AG04450 (cell line): ENCODE results near the gene MPP3. TPM values are rescaled to one million over a fixed set of nuclear protein-coding genes. Genes with fewer than 3 reads are reported as not detected.
"Not testable (repeated sequence)": the region's sequence is repeated elsewhere in the genome, so short reads cannot be mapped to it uniquely, and the experiment has no call there.

Experiments
- CTCF ChIA-PET: fragments of 300-600, 350-600 bp; formaldehyde crosslinking; extraction: SDS; loops from one replicate; lab custom pipeline; 2022; ENCODE audit warnings: antibody characterized with exemption, inconsistent platforms; lab: Charles Lee
- POLR2A ChIA-PET: fragments of 350-600 bp; formaldehyde crosslinking; extraction: SDS; loops from one replicate; lab custom pipeline; 2021; ENCODE audit warnings: antibody characterized with exemption, inconsistent platforms; lab: Yijun Ruan, JAX
- DNase-seq: peaks from one replicate; pipeline ENCODE4 v3.0.0-alpha.2; 2011; ENCODE audit warnings: low read depth, low spot score
- H3K27ac ChIP-seq: one replicate; pipeline ENCODE4 v1.5.1; 2012; ENCODE audit warnings: low read depth, low read length, control low read depth
- H3K27me3 ChIP-seq: one replicate; pipeline ENCODE4 v1.6.0; 2012; ENCODE audit warnings: low read length; ENCODE audit not compliant: control insufficient read depth, insufficient read depth
- H3K4me3 ChIP-seq: 2 replicates; pipeline ENCODE4 v1.5.1; 2011; ENCODE audit warnings: mild to moderate bottlenecking, low read depth, low read length, control low read depth
- H3K9me3 ChIP-seq: 2 replicates; pipeline ENCODE4 v1.5.1; 2012; ENCODE audit warnings: low read length; ENCODE audit not compliant: control insufficient read depth, insufficient read depth
- polyA plus RNA-seq: library from polyadenylated mRNA; depleted of rRNA; stranded (reverse); fragments of >200 nt; gene quantifications from 2 replicates; pipeline ENCODE4 v1.2.3, GENCODE V29; 2011
- TF ChIP-seq, protein P1 (sequence below): IDR thresholded peaks from 2 replicates; pipeline ENCODE4 v1.5.1; 2011; ENCODE audit warnings: low read depth, low read length, control low read depth, inconsistent platforms

MPP3 gene
- polyA plus RNA-seq, 1 experiment = 4.5 TPM

DNA sequence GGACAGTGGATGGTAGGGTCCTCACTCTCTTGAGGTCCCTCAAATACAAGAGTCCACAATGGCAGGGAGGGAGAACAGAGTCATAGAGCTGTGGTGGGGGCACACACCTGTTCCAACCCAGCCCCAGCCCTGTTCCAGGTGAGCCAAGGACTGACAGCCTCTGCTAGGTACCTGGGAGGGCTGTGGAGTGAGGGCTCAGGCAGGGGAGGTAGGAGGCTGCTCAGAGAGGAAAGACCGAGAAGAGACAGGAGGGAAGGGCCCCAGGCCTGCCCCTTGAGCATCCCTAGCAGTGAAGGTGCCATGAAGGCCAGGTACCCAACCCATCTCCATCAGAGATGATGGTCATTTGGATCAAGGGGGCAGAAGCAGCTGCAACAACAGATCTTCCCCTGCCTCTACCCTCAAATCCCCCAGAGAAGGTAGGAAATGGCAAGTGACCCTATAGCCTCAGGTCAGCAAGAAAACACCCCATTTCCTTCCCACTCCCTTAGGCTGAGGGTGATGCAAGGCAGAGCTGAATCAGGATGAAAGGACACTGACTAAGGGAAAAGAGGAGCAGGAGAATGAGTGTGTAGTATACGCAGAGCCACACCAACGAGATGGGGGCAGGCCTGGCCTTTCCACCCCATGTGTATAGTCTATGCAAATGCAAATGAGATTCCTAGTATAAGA lies 42.7 kb upstream of the MPP3 start:
- H3K4me3 ChIP-seq = no peak overlapping the region
- DNase-seq = no peak
- TF ChIP-seq, protein P1, sequence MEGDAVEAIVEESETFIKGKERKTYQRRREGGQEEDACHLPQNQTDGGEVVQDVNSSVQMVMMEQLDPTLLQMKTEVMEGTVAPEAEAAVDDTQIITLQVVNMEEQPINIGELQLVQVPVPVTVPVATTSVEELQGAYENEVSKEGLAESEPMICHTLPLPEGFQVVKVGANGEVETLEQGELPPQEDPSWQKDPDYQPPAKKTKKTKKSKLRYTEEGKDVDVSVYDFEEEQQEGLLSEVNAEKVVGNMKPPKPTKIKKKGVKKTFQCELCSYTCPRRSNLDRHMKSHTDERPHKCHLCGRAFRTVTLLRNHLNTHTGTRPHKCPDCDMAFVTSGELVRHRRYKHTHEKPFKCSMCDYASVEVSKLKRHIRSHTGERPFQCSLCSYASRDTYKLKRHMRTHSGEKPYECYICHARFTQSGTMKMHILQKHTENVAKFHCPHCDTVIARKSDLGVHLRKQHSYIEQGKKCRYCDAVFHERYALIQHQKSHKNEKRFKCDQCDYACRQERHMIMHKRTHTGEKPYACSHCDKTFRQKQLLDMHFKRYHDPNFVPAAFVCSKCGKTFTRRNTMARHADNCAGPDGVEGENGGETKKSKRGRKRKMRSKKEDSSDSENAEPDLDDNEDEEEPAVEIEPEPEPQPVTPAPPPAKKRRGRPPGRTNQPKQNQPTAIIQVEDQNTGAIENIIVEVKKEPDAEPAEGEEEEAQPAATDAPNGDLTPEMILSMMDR = no peak
- CTCF ChIA-PET = no interaction called here
- no peaks in the 10 kb centered on the region; the same call in 1 of the 2 replicates for H3K9me3 ChIP-seq
- no peak overlapping the region for H3K27ac ChIP-seq
- POLR2A ChIA-PET = no interaction called here
- peaks cover 34% of the 10 kb centered on the region for H3K27me3 ChIP-seq

DNA sequence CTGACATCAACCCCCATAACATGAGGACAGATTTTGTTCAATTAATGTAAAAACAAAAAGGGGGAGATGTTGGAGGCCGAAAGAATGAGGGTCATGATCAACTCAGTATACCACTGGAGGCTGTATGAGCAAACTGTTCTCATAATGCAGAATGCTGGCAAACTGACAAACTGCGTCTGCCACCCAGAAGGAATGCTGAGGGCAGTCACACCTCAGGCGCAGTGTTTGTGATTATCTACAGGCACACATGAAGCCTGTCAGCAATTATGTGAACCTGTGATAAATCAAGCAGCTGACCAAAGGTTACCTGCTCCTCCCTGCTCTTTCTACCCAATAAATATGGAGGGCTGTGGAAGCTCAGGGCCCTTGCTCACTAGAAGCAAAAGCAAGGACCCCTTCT lies 41.3 kb upstream of the MPP3 start:
- TF ChIP-seq, protein P1 = no peak
- no peaks in the 10 kb centered on the region for H3K9me3 ChIP-seq
- ChIA-PET CTCF (no interaction called here), POLR2A (no interaction called here)
- H3K27me3 ChIP-seq = peaks cover 41% of the 10 kb centered on the region
- DNase-seq = no peak
- no peak overlapping the region for H3K4me3 ChIP-seq
- H3K27ac ChIP-seq = no peak overlapping the region

DNA sequence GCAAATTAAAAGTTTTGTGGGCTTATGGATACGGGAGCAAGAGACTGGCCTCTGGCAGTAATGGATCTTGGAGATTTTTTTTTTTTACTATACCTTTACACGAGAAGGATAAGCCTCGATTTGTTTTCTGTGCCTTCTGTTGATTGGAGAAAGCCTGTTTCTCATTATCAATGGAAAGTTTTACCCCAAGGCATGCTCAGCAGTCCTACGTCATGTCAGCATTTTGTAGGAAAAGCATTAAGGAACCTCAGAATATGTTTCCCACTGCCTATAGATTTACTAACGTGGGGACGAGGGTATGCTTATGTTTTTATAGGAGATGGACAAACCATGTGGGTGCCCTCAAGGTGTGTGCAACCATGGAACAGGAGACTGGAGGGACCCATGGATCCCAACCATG lies 40.9 kb upstream of the MPP3 start:
- H3K4me3 ChIP-seq = no peak overlapping the region
- H3K27me3 ChIP-seq = peaks cover 41% of the 10 kb centered on the region
- ChIA-PET POLR2A (no interaction called here), CTCF (no interaction called here)
- no peak for DNase-seq
- no peak overlapping the region for H3K27ac ChIP-seq
- no peaks in the 10 kb centered on the region for H3K9me3 ChIP-seq
- TF ChIP-seq, protein P1 = no peak

DNA sequence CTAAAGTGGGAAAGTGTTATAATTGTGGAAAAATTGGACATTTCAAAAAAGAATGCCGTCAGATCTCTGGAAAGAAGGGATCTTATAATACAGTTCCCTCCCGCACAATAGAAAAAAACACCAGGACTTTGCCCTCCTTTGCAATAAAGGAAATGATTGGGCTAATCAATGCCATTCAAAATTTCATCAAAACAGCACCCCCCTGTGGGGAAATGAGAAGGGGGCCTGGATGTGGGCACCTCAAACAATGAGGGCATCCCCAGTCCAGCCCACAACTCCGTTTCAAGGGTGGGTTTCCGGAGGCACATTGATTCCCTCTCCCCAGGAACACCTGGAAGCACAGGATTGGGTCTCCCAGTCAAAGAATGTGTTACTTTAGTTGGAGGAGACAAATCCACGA lies 40.1 kb upstream of the MPP3 start:
- POLR2A ChIA-PET = no interaction called here
- H3K9me3 ChIP-seq = no peaks in the 10 kb centered on the region
- TF ChIP-seq, protein P1 = 0 out of 2 replicates have a peak, but pooled peaks have one; percentile 5
- no peak overlapping the region for H3K27ac ChIP-seq
- CTCF ChIA-PET = no interaction called here
- DNase-seq = no peak
- no peak overlapping the region for H3K4me3 ChIP-seq
- H3K27me3 ChIP-seq = peaks cover 48% of the 10 kb centered on the region

DNA sequence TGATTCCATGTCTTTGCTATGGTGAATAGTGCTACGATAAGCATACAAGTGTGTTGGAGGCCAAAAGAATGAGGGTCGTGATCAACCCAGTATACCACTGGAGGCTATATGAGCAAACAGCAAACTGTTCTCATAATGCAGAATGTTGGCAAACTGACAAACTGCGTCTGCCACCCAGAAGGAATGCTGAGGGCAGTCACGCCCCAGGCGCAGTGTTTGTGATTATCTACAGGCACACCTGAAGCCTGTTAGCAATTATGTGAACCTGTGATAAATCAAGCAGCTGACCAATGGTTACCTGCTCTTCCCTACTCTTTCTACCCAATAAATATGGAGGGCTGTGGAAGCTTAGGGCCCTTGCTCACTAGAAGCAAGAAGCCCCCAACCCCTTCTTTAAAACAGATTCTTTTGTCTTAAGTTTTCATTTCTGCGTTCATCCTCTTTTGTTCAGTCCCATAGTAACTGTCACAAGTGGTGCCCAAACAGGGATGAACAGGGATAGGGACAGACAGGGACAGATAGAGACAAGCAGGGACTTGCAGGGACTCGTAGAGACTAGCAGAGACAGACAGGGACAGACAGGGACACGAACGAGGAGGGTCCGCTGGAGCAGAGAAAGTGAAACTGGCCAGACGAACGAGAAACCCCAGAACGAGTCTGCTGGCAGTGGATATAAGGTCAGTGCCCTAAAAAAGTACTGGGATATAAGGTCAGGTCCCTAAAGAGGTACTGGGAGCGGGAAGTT lies 39.2 kb upstream of the MPP3 start:
- ChIA-PET CTCF (interaction anchor here (0.6 kb wide), 1 partner anchor 295 kb away, joined by 4 read pairs; no protein-coding TSS in a partner anchor), POLR2A (no interaction called here)
- TF ChIP-seq, protein P1 = no peak
- Histone ChIP-seq H3K27me3 (peaks cover 48% of the 10 kb centered on the region), H3K9me3 (no peaks in the 10 kb centered on the region), H3K27ac (no peak overlapping the region), H3K4me3 (peak overlapping the region; percentile 20; the same call in 1 of the 2 replicates)
- DNase-seq = no peak

DNA sequence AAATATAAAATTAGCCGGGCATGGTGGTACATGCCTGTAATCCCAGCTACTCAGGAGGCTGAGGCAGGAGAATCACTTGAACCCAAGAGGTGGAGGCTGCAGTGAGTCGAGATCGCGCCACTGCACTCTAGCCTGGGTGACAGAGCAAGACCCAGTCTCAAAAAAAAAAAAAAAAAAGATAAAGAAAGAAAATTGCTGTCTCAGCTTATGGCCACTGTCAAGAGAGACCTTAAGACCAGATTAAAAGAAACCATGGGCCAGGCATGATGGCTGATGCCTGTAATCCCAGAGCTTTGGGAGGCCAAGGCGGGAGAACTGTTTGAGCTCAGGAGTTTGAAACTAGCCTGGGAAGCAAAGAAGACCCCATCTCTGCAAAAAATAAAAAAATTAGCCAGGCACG lies 36.1 kb upstream of the MPP3 start:
- peaks cover 66% of the 10 kb centered on the region for H3K27me3 ChIP-seq
- POLR2A ChIA-PET = not testable (repeated sequence)

More for the DNA sequence above, 36.1 kb upstream of the MPP3 start:
- H3K9me3 ChIP-seq, H3K4me3 ChIP-seq, DNase-seq, H3K27ac ChIP-seq: not testable (repeated sequence)
- CTCF ChIA-PET = interaction anchor here (5.0 kb wide), 1 partner anchor 9 kb away, joined by 49 read pairs; no protein-coding TSS in a partner anchor
